Type B pancreatic cell (in vitro differentiated cells): ENCODE results near the gene ENG. TPM values are rescaled to one million over a fixed set of nuclear protein-coding genes. Genes with fewer than 3 reads are reported as not detected.
A peak's percentile ranks its signal among the peaks of the same experiment; 100 is the strongest.

Experiments
- DNase-seq: peaks from one replicate; pipeline ENCODE4 v3.0.0; 2021; ENCODE audit warnings: mixed read lengths; ENCODE audit not compliant: unreplicated experiment; ENCODE audit errors: extremely low spot score
- H3K27ac Mint-ChIP-seq: 2 replicates; pipeline ENCODE4 v1.8.0; 2021; ENCODE audit warnings: mild to moderate bottlenecking, mixed read lengths
- H3K27me3 Mint-ChIP-seq: 2 replicates; pipeline ENCODE4 v1.8.0; 2021; ENCODE audit warnings: mixed read lengths
- H3K36me3 Mint-ChIP-seq: 2 replicates; pipeline ENCODE4 v1.8.0; 2021; ENCODE audit warnings: mixed read lengths
- H3K4me1 Mint-ChIP-seq: one replicate; pipeline ENCODE4 v1.8.0; 2021; ENCODE audit warnings: mixed read lengths; ENCODE audit not compliant: unreplicated experiment
- H3K4me3 Mint-ChIP-seq: 2 replicates; pipeline ENCODE4 v1.8.0; 2021; ENCODE audit warnings: mild to moderate bottlenecking, mixed read lengths
- H3K9me3 Mint-ChIP-seq: 2 replicates; pipeline ENCODE4 v1.8.0; 2021; ENCODE audit warnings: mixed read lengths
- total RNA-seq: library from RNA; stranded (reverse); gene quantifications from 2 replicates; pipeline ENCODE4 v1.2.1, GENCODE V29; 2021; ENCODE audit warnings: low replicate concordance
- TF ChIP-seq, protein P1 (sequence below): fragments of 200-600 bp; sonication (generic); conservative IDR thresholded peaks from 2 replicates; pipeline ENCODE4 v1.5.0; 2021; ENCODE audit warnings: antibody characterized with exemption, mild to moderate bottlenecking

ENG gene
- total RNA-seq, 1 donor from 2014 or later = 1.6 TPM

DNA sequence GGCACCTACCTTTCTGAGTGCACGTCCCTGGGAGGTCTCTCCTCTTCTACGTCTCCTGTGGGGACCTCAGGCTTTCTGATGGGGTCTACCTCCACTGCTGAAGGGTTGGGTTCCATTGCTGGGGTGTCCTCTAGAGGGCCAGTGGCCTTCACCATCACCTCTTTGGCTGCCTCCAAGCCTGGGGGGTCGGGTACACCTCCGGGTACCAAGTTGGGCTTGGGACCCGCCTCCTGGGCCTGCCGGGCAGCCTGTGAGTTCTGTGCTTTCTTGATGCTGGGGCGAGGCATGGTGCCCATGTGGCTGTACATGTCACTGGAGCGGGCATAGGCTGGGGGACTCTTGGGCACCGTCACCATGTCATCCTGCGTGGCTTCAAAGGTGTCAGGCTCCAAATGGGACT, 80.5 kb downstream of the ENG start:
- TF ChIP-seq, protein P1, sequence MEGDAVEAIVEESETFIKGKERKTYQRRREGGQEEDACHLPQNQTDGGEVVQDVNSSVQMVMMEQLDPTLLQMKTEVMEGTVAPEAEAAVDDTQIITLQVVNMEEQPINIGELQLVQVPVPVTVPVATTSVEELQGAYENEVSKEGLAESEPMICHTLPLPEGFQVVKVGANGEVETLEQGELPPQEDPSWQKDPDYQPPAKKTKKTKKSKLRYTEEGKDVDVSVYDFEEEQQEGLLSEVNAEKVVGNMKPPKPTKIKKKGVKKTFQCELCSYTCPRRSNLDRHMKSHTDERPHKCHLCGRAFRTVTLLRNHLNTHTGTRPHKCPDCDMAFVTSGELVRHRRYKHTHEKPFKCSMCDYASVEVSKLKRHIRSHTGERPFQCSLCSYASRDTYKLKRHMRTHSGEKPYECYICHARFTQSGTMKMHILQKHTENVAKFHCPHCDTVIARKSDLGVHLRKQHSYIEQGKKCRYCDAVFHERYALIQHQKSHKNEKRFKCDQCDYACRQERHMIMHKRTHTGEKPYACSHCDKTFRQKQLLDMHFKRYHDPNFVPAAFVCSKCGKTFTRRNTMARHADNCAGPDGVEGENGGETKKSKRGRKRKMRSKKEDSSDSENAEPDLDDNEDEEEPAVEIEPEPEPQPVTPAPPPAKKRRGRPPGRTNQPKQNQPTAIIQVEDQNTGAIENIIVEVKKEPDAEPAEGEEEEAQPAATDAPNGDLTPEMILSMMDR = no peak
- Mint-ChIP-seq H3K27ac (no peak overlapping the region), H3K4me3 (no peak overlapping the region), H3K36me3 (no peaks in the 10 kb centered on the region), H3K27me3 (peaks cover 4% of the 10 kb centered on the region), H3K4me1 (peaks cover 22% of the 10 kb centered on the region), H3K9me3 (no peaks in the 10 kb centered on the region)
- no peak for DNase-seq

DNA sequence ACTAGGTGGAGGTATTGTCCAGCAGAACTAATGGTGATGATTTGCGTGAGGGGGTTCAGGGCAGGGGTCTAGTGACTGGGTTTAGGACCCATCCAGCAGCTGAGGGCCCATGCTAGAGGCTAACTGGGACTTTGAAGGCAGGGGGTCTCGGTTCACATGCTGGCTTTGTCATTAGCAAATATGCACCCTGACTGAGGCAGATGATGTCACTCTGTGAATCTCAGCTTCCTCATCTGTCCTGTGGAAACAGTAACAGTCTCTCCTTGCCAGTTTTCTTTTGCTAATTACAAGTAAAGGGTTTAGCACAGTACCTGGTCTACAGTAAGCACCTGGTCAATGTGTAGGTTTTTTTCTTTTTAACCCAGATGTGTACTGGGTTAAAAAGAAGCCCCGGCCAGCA, 81.2 kb downstream of the ENG start:
- H3K36me3 Mint-ChIP-seq = no peaks in the 10 kb centered on the region
- DNase-seq = no peak
- H3K9me3 Mint-ChIP-seq = no peaks in the 10 kb centered on the region
- H3K27ac Mint-ChIP-seq = no peak overlapping the region
- H3K4me1 Mint-ChIP-seq = peaks cover 29% of the 10 kb centered on the region
- H3K27me3 Mint-ChIP-seq = peaks cover 4% of the 10 kb centered on the region
- TF ChIP-seq, protein P1 = no peak
- no peak overlapping the region for H3K4me3 Mint-ChIP-seq

GRCh38 chr9:127772603-127773002, 81.9 kb downstream of the ENG start:
- H3K27me3 Mint-ChIP-seq = peaks cover 4% of the 10 kb centered on the region
- H3K36me3 Mint-ChIP-seq = no peaks in the 10 kb centered on the region
- peaks cover 30% of the 10 kb centered on the region for H3K4me1 Mint-ChIP-seq
- no peak overlapping the region for H3K4me3 Mint-ChIP-seq
- no peak overlapping the region for H3K27ac Mint-ChIP-seq
- DNase-seq = no peak
- TF ChIP-seq, protein P1 = no peak
- no peaks in the 10 kb centered on the region for H3K9me3 Mint-ChIP-seq

GRCh38 chr9:127771570-127772189, 82.8 kb downstream of the ENG start:
- TF ChIP-seq, protein P1 = no peak
- peaks cover 8% of the 10 kb centered on the region for H3K27me3 Mint-ChIP-seq
- no peak for DNase-seq
- H3K9me3 Mint-ChIP-seq = no peaks in the 10 kb centered on the region
- peak overlapping the region; percentile 46 for H3K27ac Mint-ChIP-seq
- H3K4me1 Mint-ChIP-seq = peaks cover 36% of the 10 kb centered on the region
- peak overlapping the region; percentile 89 for H3K4me3 Mint-ChIP-seq
- H3K36me3 Mint-ChIP-seq = no peaks in the 10 kb centered on the region

DNA sequence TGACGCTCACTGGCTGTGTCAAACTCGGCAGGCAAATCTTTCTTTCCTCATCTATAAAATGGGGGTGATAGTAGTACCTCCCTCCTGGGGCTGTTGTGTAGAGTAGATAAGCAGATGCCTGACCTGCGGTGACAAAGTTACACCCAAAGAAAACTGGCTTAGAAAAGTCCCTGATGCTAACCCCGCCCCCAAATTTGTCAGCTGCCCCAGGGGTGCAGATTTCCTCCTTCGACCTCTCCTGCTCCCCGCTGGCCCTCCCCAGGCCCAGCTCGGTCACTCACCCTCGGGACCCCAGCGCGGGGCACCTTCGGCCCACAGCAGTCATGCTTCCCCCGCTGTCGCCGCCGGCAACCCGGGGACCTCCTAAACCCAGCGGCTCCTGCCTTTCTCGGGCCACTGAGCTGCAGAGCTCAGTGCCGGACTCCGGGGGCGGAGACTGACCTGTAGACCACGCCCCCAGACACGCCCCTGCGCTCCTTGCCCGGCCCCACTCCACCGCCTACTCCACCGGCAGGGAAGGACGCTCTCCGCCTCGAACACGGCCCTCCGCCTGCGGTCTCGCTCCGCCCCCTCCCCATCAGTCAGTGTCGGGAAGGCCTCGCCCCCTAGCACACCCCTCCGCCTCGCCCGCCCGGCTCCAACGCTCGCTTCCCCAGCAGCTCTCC, 83.4 kb downstream of the ENG start:
- H3K9me3 Mint-ChIP-seq = no peaks in the 10 kb centered on the region
- H3K27ac Mint-ChIP-seq = peak overlapping the region; percentile 16

More for the DNA sequence above, 83.4 kb downstream of the ENG start:
- Mint-ChIP-seq H3K4me1 (peaks cover 36% of the 10 kb centered on the region), H3K4me3 (peak overlapping the region; percentile 89), H3K36me3 (no peaks in the 10 kb centered on the region), H3K27me3 (peaks cover 10% of the 10 kb centered on the region)
- TF ChIP-seq, protein P1 = no peak
- DNase-seq = peak; percentile 100
